HCT116 (cell line): ENCODE results near the gene PARP14. TPM values are rescaled to one million over a fixed set of nuclear protein-coding genes. Genes with fewer than 3 reads are reported as not detected.

Experiments
- ATAC-seq: fragments of 200-7000 bp; cut with Tn5 transposase; 2 replicates; pipeline ENCODE4 v1.9.1; 2020; ENCODE audit warnings: mild to moderate bottlenecking, moderate library complexity
- BruUV-seq: library from RNA; stranded (reverse); fragments of 400-500 nt; replicated peaks from 2 replicates; lab custom pipeline; 2021; lab: Mats Ljungman, UMichigan
- CTCF ChIA-PET: fragments of 300-600 bp; sonication (Branson Sonifier 250); formaldehyde crosslinking; loops from one replicate; lab custom pipeline; 2021; ENCODE audit warnings: antibody characterized with exemption; lab: Charles Lee
- POLR2A ChIA-PET: fragments of 300-600, 350-600 bp; sonication (Branson Sonifier 250); formaldehyde crosslinking; loops from one replicate; lab custom pipeline; 2021; ENCODE audit warnings: antibody characterized with exemption; lab: Charles Lee
- RAD21 ChIA-PET, 2 experiments: fragments of 300-600 bp; sonication (Branson Sonifier 250); formaldehyde crosslinking; loops; one replicate each; lab custom pipeline; 2023; ENCODE audit warnings: low total read pairs in 2 of 2; ENCODE audit not compliant: uncharacterized antibody in 2 of 2, unreplicated experiment in 2 of 2, low non-redundant PET in 1 of 2; lab: Charles Lee
- DNase-seq: peaks from one replicate; pipeline ENCODE4 v3.0.0-alpha.2; 2010; ENCODE audit warnings: low read depth, low spot score
- H2AFZ ChIP-seq: fragments of 200-600 bp; shearing (Covaris generic), sonication (generic); 2 replicates; pipeline ENCODE4 v1.6.1; 2017; ENCODE audit warnings: low read depth, mixed run types, mixed read lengths, antibody characterized with exemption, low read length; ENCODE audit not compliant: poor library complexity, severe bottlenecking
- H3K27ac ChIP-seq: 2 replicates; pipeline ENCODE4 v1.5.1; 2012; ENCODE audit warnings: low read depth, low read length
- H3K27me3 ChIP-seq: fragments of 200-600 bp; sonication (generic); 2 replicates; pipeline ENCODE4 v1.6.1; 2016; ENCODE audit warnings: mixed run types, low read length, mixed read lengths; ENCODE audit not compliant: insufficient read depth
- H3K36me3 ChIP-seq, 2 experiments: fragments of 200-500 bp in 1 of 2; fragments of 200-600 bp in 1 of 2; sonication (Bioruptor generic) in 1 of 2; sonication (generic) in 1 of 2; 2 replicates each; pipeline versions ENCODE4 v1.5.1 to v1.6.1; 2014 to 2016; ENCODE audit warnings: low read length in 2 of 2, inconsistent platforms in 1 of 2, mixed read lengths in 1 of 2, mixed run types in 1 of 2; ENCODE audit not compliant: insufficient read depth in 2 of 2, control insufficient read depth in 1 of 2
- H3K4me1 ChIP-seq, 2 experiments: fragments of 200-600 bp in 1 of 2; sonication (generic) in 1 of 2; 2 replicates each; pipeline versions ENCODE4 v1.5.1 to v1.6.1; 2012 to 2017; ENCODE audit warnings: low read length in 2 of 2, inconsistent platforms in 1 of 2, mild to moderate bottlenecking in 1 of 2, mixed read lengths in 1 of 2, mixed run types in 1 of 2, moderate library complexity in 1 of 2; ENCODE audit not compliant: insufficient read depth in 2 of 2, control insufficient read depth in 1 of 2
- H3K4me2 ChIP-seq: fragments of 200-600 bp; sonication (generic); 2 replicates; pipeline ENCODE4 v1.6.1; 2017; ENCODE audit warnings: mixed run types, low read length, mixed read lengths
- H3K4me3 ChIP-seq, 2 experiments: fragments of 200-600 bp in 1 of 2; sonication (generic) in 1 of 2; replicated peaks in 1 of 2; 2 replicates each; pipeline ENCODE4 v1.5.1; 2011 to 2016; ENCODE audit warnings: low read length in 2 of 2, control low read depth in 1 of 2, low read depth in 1 of 2, mild to moderate bottlenecking in 1 of 2, mixed read lengths in 1 of 2, mixed run types in 1 of 2
- H3K79me2 ChIP-seq: fragments of 200-600 bp; sonication (generic); 2 replicates; pipeline ENCODE4 v1.6.1; 2017; ENCODE audit warnings: mild to moderate bottlenecking, mixed run types, low read length, moderate library complexity, mixed read lengths; ENCODE audit not compliant: insufficient read depth
- H3K9ac ChIP-seq: fragments of 200-600 bp; sonication (generic); 2 replicates; pipeline ENCODE4 v1.6.1; 2016; ENCODE audit warnings: low read length, mixed read lengths
- H3K9me2 ChIP-seq: fragments of 200-600 bp; sonication (generic), shearing (Covaris generic); 2 replicates; pipeline ENCODE4 v1.6.1; 2017; ENCODE audit warnings: mixed run types, mild to moderate bottlenecking, moderate library complexity; ENCODE audit not compliant: insufficient read depth
- H3K9me3 ChIP-seq, 2 experiments: fragments of 200-500 bp in 1 of 2; fragments of 200-600 bp in 1 of 2; sonication (Bioruptor generic) in 1 of 2; sonication (generic) in 1 of 2; 2 replicates each; pipeline ENCODE4 v1.6.1; 2014 to 2017; ENCODE audit warnings: low read length in 2 of 2, mixed read lengths in 2 of 2, inconsistent platforms in 1 of 2, low read depth in 1 of 2, mild to moderate bottlenecking in 1 of 2, mixed run types in 1 of 2, moderate library complexity in 1 of 2; ENCODE audit not compliant: control insufficient read depth in 1 of 2, insufficient read depth in 1 of 2
- H4K20me1 ChIP-seq: fragments of 200-600 bp; sonication (generic), shearing (Covaris generic); 2 replicates; pipeline ENCODE4 v1.6.1; 2017; ENCODE audit warnings: mixed run types, mild to moderate bottlenecking, moderate library complexity; ENCODE audit not compliant: insufficient read depth
- CBX3 ChIP-seq: IDR thresholded peaks from 2 replicates; pipeline ENCODE4 v1.6.1; 2012; ENCODE audit warnings: low read depth
- CEBPB ChIP-seq: IDR thresholded peaks from 2 replicates; pipeline ENCODE4 v1.6.1; 2012; ENCODE audit warnings: low read depth
- ELF1 ChIP-seq: IDR thresholded peaks from 2 replicates; pipeline ENCODE4 v1.6.1; 2012; ENCODE audit warnings: low read depth, borderline replicate concordance
- FOSL1 ChIP-seq: IDR thresholded peaks from 2 replicates; pipeline ENCODE4 v1.6.1; 2012; ENCODE audit warnings: low read depth
- JUND ChIP-seq: IDR thresholded peaks from 2 replicates; pipeline ENCODE4 v1.6.1; 2012
- POLR2AphosphoS5 ChIP-seq: IDR thresholded peaks from 2 replicates; pipeline ENCODE4 v1.6.1; 2011; ENCODE audit warnings: mild to moderate bottlenecking, low read depth, low read length, moderate library complexity
- RAD21 ChIP-seq: IDR thresholded peaks from 2 replicates; pipeline ENCODE4 v1.6.1; 2012; ENCODE audit warnings: low read depth, mild to moderate bottlenecking
- REST ChIP-seq: IDR thresholded peaks from 2 replicates; pipeline ENCODE4 v1.6.1; 2012; ENCODE audit warnings: low read depth
- SP1 ChIP-seq: IDR thresholded peaks from 2 replicates; pipeline ENCODE4 v1.6.1; 2012; ENCODE audit warnings: low read depth
- TCF7L2 ChIP-seq: IDR thresholded peaks from 2 replicates; pipeline ENCODE4 v1.7.0; 2011; ENCODE audit warnings: borderline replicate concordance, inconsistent platforms; ENCODE audit not compliant: insufficient read depth, insufficient read length; ENCODE audit errors: extremely low read depth
- YY1 ChIP-seq: IDR thresholded peaks from 2 replicates; pipeline ENCODE4 v1.6.1; 2011; ENCODE audit warnings: low read length, low read depth, moderate library complexity, mild to moderate bottlenecking; ENCODE audit not compliant: insufficient replicate concordance; ENCODE audit errors: extremely low read depth
- ZBTB33 ChIP-seq: IDR thresholded peaks from 2 replicates; pipeline ENCODE4 v1.6.1; 2011; ENCODE audit warnings: mild to moderate bottlenecking, low read length, moderate library complexity; ENCODE audit not compliant: insufficient replicate concordance; ENCODE audit errors: extremely low read depth
- ZFX ChIP-seq: fragments of 450-650 bp; IDR thresholded peaks from 2 replicates; pipeline ENCODE4 v1.6.1; 2017
- intact Hi-C: fragments of 100-400 bp; cut with micrococcal nuclease; formaldehyde crosslinking; loops from 2 replicates; pipeline ENCODE4 v1.10.0; 2022
- total RNA-seq: library from RNA; stranded (reverse); gene quantifications from one replicate; pipeline ENCODE4 v1.2.1, GENCODE V29; 2021; ENCODE audit not compliant: unreplicated experiment
- TF ChIP-seq, protein P1 (sequence below): IDR thresholded peaks from 2 replicates; pipeline ENCODE4 v1.6.1; 2012
- TF ChIP-seq, protein P2 (sequence below): IDR thresholded peaks from 2 replicates; pipeline ENCODE4 v1.6.1; 2012

The PARP14 gene
- total RNA-seq, 1 experiment from 2014 or later, result 12.2 TPM

DNA sequence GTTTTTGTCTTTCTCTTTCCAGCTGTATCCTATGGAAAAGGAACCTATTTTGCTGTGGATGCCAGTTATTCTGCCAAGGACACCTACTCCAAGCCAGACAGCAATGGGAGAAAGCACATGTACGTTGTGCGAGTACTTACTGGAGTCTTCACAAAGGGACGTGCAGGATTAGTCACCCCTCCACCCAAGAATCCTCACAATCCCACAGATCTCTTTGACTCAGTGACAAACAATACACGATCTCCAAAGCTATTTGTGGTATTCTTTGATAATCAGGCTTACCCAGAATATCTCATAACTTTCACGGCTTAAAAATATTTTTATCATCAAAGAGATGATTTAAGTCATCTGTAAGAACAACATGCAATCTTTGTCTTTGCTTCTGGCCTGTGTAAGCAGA, 44.9 kb upstream of the PARP14 start:
- POLR2A ChIA-PET, result no interaction called here
- H3K4me1 ChIP-seq, result peaks cover 3 to 17% of the 10 kb centered on the region in 2 experiments; a peak in 3 of 4 replicates
- H3K36me3 ChIP-seq, result no peaks in the 10 kb centered on the region
- H3K4me3 ChIP-seq, result peak overlapping the region in 1 of 2 experiments; percentile 19; a peak in 1 of 4 replicates
- ATAC-seq, result peak; percentile 70
- RAD21 ChIA-PET, result no interaction called here
- peak overlapping the region; percentile 62 for H2AFZ ChIP-seq
- no peak overlapping the region for H3K27ac ChIP-seq
- TF ChIP-seq ELF1 (no peak), REST (no peak), FOSL1 (peak; percentile 16; the same call in 1 of the 2 replicates), RAD21 (no peak), JUND (peak; percentile 40; the same call in 1 of the 2 replicates), ZFX (no peak), CEBPB (no peak), CBX3 (no peak), SP1 (no peak), POLR2AphosphoS5 (no peak), TCF7L2 (no peak), YY1 (no peak), ZBTB33 (no peak)
- TF ChIP-seq, protein P1, sequence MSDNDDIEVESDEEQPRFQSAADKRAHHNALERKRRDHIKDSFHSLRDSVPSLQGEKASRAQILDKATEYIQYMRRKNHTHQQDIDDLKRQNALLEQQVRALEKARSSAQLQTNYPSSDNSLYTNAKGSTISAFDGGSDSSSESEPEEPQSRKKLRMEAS, result 0 out of 2 replicates have a peak, but pooled peaks have one; percentile 13
- TF ChIP-seq, protein P2, sequence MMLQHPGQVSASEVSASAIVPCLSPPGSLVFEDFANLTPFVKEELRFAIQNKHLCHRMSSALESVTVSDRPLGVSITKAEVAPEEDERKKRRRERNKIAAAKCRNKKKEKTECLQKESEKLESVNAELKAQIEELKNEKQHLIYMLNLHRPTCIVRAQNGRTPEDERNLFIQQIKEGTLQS, result no peak
- TF ChIP-seq, all 23 proteins: peak for 3
- Histone ChIP-seq H4K20me1 (no peaks in the 10 kb centered on the region), H3K79me2 (no peaks in the 10 kb centered on the region), H3K9ac (peak overlapping the region; percentile 13; the same call in 1 of the 2 replicates), H3K9me3 (no peaks in the 10 kb centered on the region), H3K4me2 (peak overlapping the region; percentile 59), H3K27me3 (no peaks in the 10 kb centered on the region), H3K9me2 (no peaks in the 10 kb centered on the region)
- peak; percentile 3 for DNase-seq
- BruUV-seq, result no TSS peak
- intact Hi-C loops, result no loop called here
- CTCF ChIA-PET, result no interaction called here
